GM21515 (cell line): ENCODE measurements around the gene TMEM260.
"Not testable (repeated sequence)": the region's sequence is repeated elsewhere in the genome, so short reads cannot be mapped to it uniquely, and the experiment has no call there.

Source experiments
- ATAC-seq: cut with Tn5 transposase; IDR thresholded peaks from one replicate; pipeline ENCODE4 v1.9.1; 2021; ENCODE audit not compliant: unreplicated experiment

The TMEM260 gene

GRCh38 chr14:56598519-56598918 is 18.9 kb downstream of the TMEM260 start:
- no peak for ATAC-seq

GRCh38 chr14:56603648-56604047 is 24.1 kb downstream of the TMEM260 start:
- no peak for ATAC-seq

GRCh38 chr14:56608689-56609088 is 29.1 kb downstream of the TMEM260 start:
- ATAC-seq, result no peak

DNA sequence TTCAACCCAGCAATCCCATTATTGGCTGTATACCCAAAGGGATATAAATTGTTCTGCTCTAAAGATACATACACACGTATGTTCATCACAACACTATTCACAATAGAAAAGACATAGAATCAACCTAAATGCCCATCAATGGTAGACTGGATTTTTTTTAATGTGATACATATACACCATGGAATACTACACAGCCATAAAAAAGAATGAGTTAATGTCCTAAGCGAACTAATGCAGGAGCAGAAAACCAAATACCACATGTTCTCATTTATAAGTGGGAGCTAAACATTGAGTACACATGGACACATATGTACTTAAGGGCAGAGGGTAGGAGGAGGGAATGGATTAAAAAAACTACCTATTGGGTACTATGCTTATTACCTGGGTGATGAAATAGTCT is 32.1 kb downstream of the TMEM260 start:
- ATAC-seq, result not testable (repeated sequence)

- ATAC-seq, result no peak
These were observed 37.5 kb downstream of the TMEM260 start for GRCh38 chr14:56617084-56617483.

GRCh38 chr14:56630707-56631106 is 51.1 kb downstream of the TMEM260 start:
- no peak for ATAC-seq

DNA sequence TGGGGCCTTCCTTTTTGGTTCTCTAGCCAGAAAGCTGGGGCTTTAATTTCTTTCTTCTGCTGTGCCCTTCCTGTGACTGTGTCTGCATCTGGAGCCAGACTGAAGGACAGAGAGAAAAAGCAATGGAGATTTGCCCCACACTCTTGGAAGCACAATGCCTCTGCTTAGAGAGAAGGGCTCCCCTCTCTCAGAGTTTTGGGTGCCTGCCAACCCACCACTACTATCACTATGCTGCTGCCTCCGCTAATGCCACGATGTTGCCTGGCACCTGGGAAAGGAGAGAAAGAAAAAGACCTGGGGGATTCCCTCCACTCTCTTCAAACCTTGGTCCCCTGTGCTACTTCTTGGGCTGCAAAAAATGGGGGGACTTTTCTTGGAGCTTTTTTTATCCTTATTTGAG is 52.6 kb downstream of the TMEM260 start:
- no peak for ATAC-seq

GRCh38 chr14:56633544-56633943 is 53.9 kb downstream of the TMEM260 start:
- no peak for ATAC-seq

DNA sequence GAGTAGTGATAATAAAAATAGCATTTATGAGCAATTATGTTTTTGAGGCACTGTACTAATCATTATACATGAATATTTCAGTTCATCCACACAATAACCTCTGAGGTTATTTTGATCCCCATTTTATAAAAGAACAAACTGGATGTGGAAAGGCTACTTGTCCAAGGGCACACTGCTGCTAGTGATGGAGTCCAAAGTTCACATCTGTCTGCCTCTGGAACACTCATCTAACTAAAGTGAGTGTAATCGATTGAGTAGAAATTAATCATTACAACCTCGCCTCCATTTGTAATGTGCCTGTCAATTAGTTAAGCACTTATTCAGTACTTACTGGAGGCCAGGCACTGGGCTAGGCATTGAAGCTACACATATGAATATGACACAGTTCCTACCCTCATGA is 55.4 kb downstream of the TMEM260 start:
- ATAC-seq, result no peak

DNA sequence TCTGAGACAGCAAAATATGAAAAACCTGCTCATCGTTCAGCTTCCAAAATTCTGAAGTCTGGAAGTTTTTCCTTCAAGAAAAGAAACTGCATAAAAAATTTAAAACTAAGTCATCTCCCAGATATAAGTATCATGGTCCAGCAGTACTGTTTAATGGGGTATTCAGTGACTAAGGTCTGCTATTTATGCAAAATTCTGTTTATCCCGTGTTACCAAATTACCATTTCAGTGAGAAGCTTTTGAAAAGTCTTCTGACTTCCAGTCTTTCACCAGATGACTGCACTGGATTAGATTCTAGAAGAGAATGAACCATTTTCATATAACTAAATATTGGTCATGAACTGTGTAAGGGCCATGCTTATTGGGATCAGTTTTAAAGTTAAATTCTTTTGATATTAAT is 67.9 kb downstream of the TMEM260 start:
- no peak for ATAC-seq

DNA sequence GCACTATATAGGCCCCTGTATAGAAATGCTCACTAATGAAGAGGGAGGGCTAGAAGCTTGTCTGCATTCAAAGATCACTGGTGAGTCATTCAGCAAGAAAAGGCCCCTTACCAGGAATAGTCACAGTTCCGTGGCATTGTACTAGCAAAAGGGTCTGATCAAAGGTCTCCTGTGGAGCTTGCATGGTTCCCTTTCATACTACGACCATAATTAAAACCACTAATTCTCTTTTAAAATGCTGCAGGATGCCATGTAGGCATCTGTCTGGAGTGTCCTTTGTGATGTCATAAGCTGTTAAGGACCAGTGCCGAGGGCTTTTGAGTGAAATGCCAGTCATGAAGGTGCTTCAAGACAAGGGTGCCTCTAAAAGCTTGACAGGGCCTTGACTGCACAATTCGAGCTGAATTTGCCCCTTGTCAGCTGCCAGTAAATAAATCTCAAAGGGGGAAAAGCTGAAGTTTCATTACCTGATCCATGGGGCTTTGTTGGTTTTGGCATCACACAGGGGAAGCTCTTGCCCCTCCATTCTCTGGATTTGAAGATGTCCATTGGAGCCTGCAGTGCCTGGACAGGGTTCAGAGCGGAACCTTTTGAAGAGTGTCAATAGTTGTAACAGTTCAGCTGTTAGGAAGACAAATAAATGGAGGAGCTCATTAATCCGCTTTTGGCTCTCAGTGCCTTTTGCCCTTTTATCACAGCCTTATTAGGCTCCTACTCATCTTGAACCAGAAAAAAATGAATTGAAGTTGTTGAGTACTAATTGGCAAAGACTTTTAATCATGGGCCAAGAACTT is 69.1 kb downstream of the TMEM260 start:
- no peak for ATAC-seq

GRCh38 chr14:56649382-56649781 is 69.8 kb downstream of the TMEM260 start:
- ATAC-seq, result no peak

DNA sequence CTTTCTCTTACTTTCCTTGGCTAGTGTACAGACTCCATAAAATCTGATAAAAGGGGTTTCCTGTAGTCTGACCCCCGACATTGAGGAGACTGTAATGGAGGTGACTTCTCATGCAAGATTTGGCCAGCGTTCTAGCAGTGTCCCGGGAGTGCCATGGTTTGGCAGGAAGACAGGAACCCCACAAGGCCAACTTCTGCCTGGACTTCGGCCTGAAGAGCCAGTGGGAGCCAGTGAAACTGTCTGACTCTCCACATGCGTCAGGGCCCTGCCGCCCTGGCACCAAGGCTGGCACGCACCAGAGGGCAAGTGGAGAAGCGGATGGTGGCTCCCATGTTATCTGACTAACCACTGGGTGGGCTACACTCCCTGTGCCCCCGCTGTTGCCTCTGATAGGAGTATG is 70.5 kb downstream of the TMEM260 start:
- ATAC-seq, result no peak

DNA sequence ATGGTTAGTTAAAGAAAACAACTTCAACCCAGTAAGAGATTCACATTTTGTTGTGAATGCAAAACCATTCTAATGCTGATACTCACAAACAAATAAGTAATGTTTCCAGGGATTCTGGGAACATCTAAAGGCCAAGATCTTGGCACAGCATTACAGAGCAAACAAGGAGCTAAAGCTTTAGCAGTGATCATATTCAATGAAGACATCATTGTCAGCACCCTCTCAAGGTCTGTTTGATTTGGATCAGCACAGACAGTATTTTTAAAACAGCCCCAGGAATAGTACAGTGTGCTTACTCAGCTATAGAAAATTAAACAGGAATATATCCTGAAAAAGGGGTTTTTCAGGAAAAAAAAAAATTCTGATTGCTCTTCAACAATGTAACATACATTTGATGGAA is 71.4 kb downstream of the TMEM260 start:
- no peak for ATAC-seq

DNA sequence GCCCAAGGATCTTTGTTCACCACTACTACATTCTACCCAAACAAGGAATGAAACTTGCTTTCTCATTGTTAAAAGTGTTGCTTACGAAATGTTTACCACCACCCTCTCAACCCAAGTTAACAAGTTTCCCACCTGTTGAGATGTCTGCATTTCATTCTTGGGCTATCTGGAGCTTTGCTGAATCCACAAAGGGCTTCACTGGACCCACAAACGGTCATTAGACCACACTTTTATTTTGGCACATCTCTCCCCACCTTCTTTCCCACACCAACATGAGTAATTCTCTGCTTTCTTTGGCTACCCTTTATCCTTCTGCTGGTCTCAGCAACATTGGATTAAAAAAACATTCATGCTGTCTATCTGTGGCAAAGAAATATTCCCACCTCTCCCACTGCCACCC is 78.0 kb downstream of the TMEM260 start:
- ATAC-seq, result no peak

- ATAC-seq, result no peak
These were observed 79.8 kb downstream of the TMEM260 start for GRCh38 chr14:56659378-56659777.

DNA sequence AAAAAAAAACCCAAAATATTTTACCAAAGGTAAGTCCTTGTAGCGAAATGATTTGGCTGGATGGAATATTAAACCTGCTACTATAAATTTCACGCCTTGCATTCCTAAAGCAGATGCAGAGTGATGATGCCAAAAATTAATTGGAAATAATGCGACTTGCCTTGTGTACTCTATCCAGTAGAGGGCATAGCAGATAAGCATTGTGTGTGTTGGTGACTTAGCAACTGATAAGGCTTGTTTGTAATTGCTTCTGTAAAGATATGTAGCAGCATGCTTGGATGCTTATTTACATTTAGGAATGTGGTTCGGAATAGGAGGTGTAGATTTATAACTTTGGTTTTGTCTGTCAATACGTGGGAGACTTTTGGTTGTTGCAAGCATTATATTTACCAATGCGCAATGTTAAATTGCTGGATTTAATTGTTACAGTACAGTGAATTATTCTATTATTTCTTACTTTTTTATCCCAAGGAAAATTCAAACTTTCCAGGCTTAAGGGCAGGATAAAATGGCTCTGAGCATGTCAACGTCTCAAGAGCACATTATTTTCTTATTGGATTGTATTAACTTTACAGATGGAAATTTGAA is 80.5 kb downstream of the TMEM260 start:
- ATAC-seq, result no peak

GRCh38 chr14:56660677-56661389 is 81.2 kb downstream of the TMEM260 start:
- ATAC-seq, result no peak

DNA sequence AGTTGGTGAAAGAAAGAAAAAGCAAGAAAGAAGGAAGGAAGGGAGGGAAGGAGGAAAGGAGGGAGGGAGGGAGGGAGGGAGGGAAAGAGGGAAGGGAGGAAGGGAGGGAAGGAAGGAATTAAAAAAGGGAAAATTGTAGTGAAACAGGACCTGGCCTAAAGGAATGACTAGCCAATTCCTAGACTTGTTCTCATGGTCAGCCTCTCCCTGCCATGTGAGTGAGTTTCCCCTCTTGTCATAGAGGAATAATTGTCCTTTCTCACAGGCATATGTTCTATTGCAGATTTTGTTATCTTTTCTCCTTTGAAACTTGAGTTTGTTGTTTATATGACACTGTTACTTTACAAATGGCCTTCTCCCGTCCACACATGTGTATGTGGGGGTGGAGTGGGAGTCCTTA is 81.9 kb downstream of the TMEM260 start:
- no peak for ATAC-seq

GRCh38 chr14:56664811-56665421 is 85.3 kb downstream of the TMEM260 start:
- no peak for ATAC-seq

DNA sequence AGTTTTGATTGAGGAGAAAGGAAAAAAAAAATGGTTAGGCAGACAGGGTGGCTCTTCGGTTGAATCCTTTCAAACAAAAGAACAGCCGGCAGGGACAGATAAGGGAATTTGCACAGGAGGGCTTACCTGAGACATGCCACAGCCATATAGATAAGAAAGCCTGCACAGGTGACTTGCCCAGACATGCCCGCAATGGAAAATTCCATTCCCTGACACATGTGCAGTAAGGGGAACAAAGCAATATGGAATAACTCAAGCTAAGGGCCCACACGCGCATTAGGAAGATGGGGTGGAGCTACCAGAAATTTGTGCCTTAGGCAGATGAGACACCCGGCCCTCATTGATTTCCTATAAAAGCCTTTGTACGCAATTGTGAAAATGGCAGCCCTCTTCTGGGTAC is 86.7 kb downstream of the TMEM260 start:
- no peak for ATAC-seq

DNA sequence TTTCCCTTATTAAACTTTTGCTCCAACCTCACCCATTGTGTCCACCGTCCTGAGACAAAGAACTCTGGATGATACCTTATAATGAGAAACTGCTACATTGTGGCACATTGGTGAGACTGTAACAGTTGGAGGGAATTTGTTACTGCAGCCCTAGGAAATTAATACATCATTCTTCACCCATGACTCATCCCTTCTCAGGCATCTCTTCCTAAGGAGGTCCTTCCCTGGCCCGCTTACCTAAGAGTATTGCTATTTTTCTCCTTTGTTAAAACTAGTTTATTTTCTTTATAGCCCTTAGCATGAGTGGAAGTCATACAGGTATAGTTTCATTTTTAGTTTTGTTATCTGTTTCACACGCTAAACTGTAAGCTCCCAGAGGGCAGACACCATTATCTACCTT is 87.1 kb downstream of the TMEM260 start:
- ATAC-seq, result no peak
